NCI-H1694 (cell line): Measurements from ENCODE around the gene CELSR1.
A peak's percentile ranks its signal among the peaks of the same experiment; 100 is the strongest.

Experiments
- DNase-seq: peaks from one replicate; lab custom pipeline; 2025; lab: John Stamatoyannopoulos, UW

CELSR1 gene

DNA sequence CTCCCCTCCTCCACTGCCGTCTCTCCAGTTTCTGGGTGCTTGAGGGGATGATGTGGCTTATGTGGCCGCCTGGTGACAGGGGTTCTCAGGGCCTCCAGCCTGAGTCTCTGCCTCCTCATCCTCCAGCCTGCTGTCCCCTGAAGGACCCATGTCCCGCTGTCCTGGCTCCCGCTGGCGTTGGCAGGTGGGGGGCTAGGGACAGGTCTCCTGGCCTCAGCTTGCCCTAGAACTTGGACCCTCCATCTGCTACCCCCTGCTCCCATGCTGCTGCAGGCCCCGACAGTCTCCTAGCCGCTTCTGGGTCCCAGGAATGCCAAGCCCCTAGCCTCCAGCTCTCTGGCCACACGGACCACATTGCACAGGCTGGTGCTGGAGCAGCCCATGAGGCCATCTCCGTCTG, 13.9 kb upstream of the CELSR1 start:
- no peak for DNase-seq

GRCh38 chr22:46549971-46550641, 12.7 kb upstream of the CELSR1 start:
- DNase-seq, result no peak

DNA sequence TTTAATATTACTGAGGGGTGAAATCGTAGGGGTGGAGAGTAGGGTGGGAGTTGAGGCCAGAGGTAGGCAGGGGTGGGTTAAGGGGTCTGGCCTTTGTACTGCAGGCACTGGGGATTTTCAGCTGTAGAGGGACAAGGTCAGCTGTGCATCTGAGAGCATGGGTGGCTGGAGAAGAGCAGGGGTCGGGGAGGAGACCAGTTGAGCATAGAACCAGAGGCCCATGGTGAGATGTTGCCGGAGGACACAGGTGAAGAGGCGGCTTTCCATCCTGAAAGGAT, 12.1 kb upstream of the CELSR1 start:
- no peak for DNase-seq

- no peak for DNase-seq
Measured at GRCh38 chr22:46547883-46548244, 10.4 kb upstream of the CELSR1 start.

DNA sequence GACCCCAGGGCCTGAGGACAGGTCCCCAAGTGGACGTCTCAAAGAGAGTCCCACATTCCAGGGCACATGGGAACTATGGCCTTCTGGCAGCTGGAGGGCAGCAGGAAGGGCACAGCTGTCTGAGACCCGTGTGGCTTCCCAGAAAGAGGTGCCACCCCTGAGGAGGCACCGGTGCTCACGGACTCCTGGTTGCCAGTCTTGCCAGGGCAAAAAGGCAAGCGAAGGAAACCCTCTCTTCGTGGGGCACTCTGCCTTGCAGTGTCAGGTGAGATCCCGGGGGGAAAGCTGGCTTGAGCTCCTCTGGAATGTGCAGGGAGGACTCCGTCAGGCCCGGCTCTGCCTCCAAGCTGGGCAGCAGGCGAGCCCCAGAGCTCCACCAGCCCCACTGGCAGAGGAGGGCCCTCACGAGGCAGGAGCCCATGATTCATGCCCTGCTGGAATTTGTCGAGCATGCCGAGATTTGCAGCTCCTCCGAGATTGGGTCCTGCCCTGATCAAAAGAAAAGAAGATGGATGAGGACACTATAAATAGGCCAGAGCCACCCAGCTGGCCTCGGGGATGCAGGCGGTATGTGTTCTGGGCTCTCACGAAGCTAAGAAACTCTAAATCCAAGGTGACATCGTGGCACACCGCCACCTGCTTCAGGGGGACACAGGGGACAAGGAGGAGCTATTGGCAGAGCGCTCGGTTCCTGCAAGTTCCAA, 9.9 kb upstream of the CELSR1 start:
- no peak for DNase-seq

GRCh38 chr22:46546466-46547178, 9.2 kb upstream of the CELSR1 start:
- DNase-seq, result no peak

DNA sequence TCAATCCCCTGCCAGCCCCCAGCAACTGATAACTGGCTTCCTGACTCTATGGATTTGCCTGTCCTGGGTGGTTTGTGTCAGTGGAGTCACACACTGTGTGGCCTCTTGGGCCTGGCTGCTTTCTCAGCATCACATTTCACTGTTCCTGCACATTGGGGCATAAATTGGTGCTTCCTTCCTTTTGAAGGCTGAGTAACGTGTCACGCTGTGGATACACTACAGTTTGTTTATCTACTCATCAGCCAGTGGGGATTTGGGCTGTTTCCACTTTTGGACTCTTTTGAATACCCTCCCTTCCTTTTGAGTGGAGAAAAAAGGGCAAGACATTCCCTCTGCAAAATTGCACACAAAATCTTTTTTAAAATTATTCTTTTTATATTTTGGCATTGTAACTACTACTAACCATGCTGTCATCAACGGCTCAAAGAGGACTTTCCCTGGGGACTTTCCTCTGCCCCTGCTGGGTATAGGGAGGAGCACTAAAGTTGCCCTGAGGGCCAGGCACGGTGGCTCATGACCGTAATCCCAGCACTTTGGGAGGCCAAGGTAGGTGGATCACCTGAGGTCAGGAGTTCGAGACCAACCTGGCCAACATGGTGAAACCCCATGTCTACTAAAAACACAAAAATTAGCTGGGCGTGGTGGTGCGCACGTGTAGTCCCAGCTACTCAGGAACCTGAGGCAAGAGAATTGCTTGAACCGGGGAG, 7.8 kb upstream of the CELSR1 start:
- no peak for DNase-seq

- peak; percentile 66 for DNase-seq
Measured at GRCh38 chr22:46542011-46542985, 4.9 kb upstream of the CELSR1 start.

- no peak for DNase-seq
Measured at GRCh38 chr22:46541536-46541935, 4.1 kb upstream of the CELSR1 start.

GRCh38 chr22:46540874-46541273, 3.5 kb upstream of the CELSR1 start:
- DNase-seq, result no peak

DNA sequence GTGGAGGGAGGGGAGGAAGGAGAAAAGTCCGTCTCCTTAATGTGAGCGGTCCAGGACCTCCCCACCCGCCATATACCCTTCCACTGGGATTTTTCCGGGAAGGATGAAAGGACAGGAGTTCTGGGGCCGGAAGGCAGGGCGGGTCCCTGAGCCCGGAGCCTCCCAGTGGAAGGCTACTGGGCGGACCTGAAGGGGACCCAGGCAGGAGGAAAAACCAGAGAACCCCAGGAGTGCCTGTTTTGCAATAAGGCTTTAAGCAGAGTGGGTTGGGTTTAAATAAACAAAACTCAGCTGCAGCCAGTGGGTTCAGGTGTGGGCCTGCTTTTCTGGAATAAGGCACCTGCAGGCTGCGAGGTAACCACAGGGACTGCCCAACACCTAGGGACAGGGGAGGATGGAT, 1.7 kb upstream of the CELSR1 start:
- no peak for DNase-seq

GRCh38 chr22:46538814-46539160, 1.4 kb upstream of the CELSR1 start:
- DNase-seq, result no peak

DNA sequence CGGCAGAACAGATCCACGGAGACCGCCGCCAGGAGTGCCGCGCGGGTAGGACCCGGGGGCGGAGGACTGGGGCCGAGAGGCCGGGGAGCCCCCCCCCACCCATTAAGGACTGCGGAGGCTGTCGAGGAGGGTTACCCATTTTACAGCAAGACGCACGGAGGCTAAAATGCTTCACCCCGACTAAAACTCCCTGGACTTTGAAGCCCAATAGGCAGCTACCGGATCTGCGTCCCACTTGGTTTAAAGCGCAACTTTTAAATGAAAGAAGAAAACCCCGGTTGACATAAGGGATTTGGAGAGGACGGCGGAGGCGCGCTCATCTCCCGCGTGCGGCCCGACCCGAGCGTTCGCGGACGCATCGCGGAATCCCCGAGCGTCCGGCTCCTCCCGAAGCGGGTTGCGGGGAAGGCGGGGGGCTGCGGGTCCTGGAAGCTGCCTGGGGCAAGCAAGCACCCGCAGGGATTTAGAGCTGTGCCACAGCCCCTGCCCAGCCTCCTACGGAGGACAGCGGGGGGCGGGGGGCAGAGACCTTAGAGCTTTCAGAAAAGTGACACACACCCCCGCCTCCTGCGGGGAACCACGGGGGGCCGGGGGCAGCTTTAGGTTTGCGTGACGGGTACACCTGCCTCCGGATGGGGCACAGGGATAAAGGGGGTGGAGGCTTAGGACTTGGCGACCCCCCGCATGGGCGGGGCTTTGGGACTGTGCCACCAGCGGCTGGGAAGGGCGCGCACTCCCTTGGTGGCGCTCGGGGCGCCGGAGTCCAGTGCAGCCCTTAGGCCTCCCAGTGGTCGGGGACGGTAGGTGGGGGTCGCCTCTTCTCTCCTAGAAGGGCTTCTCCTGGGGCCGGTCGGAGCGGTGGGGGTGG, 760 bp upstream of the CELSR1 start:
- no peak for DNase-seq

GRCh38 chr22:46536537-46537224, 739 bp downstream of the CELSR1 start:
- DNase-seq, result no peak

DNA sequence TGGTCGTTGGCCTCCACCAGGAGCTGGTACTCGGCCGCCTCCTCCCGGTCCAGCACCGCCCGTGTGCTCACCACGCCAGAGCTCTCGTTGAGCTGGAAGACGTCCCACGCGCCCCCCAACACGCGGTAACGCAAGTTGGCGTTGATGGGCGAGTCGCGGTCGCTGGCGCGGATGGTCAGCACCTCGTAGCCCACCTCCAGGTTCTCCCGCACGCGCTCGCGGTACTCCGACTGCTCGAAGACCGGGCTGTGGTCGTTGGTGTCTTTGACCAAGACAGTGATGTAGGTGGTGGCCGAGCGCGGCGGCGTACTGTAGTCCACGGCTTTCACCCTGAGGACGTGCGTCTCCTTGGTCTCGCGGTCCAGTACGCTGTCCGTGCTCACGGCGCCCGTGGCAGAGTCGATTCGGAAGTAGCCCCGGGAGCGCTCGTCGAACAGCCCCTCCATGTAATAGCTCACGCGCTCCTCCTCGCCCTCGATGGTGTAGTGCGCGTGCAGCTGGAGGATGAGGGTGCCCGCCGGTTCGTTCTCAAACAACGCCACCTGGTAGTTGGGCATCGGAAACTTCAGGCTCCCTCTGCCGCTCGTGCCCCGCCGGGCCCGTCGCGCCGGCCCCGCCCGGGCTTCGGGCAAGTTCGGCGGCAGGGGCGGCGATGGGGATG, 1.4 kb downstream of the CELSR1 start:
- no peak for DNase-seq

- no peak for DNase-seq
Measured at GRCh38 chr22:46534901-46535630, 2.4 kb downstream of the CELSR1 start.

DNA sequence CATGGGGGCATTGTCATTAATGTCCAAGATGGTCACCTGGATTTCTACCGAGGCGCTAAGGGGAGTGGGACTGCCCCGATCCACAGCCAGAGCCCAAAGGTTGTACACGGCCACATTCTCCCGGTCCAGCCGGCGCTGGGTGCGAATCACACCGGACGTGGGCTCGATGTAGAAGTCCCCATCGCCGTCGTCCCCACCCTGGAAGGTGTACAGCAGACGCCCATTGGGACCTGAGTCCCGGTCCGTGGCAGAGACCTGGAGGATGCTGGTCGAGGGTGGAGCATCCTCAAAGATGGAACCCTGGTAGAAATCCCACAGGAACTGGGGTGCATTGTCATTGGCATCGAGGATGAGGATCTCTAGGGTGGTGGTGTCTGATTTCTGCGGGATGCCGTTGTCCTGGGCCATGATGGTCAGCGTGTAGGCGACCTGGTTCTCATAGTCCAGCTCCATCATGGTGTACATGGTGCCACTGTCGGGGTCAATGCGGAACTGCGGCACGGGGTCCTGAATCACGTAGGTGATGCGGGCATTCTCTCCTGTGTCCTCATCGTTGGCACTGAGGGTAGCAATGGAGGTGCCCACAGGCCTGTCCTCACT, 3.1 kb downstream of the CELSR1 start:
- no peak for DNase-seq

DNA sequence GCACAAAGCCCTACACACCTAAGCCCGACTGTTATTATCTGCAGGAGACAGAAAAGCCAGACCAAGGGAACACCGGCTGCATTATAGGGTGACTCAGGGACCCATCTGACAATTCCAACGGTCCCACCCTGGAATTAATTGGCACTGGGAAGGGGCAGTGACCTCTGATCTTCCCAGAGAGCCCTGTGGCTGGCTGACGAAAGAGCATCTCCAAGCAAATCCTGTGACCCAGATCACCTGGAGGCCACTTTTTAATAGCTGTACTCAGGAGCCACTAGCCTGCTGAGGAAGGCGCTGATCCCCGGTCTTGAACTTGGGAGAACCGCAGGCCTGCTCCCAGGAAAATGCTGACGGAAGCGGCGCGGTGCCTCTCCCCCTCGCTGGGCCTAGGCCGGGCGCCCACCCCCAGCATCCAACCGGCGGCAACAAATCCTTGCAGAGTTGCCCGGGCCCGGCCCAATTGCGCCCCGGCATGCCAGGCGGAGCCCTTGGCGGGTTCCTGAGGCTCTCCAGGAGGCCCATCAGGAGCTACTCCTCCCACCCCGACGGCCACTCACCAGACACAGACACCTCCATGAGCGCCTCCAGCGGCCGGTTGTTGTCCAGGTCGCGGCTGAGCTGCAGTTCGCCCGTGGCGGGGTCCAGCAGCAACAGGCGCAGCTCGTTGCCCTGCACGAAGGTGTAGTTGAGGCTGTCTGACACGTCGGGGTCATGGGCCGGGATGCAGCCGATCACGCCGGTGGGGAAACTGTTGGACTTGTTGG, 4.2 kb downstream of the CELSR1 start:
- DNase-seq, result no peak
